ENCODE measurements around the gene SYVN1. TPM values are rescaled to one million over a fixed set of nuclear protein-coding genes. Genes with fewer than 3 reads are reported as not detected.
"Not testable (repeated sequence)": the region's sequence is repeated elsewhere in the genome, so short reads cannot be mapped to it uniquely, and the experiment has no call there.

The SYVN1 gene
- total RNA-seq, 4 donors from 2014 or later: 20.4 to 39.3 (median 26.9) TPM

GRCh38 chr11:65121447-65121864 is 12.9 kb downstream of the SYVN1 start:
- no peaks in the 10 kb centered on the region for H3K27me3 ChIP-seq
- H3K4me3 ChIP-seq: peak overlapping the region; percentile 68 to 90 (median 84)
- H3K9me3 ChIP-seq: no peaks in the 10 kb centered on the region
- DNase-seq: no peak
- H3K36me3 ChIP-seq: peaks cover 15 to 63% (median 36%) of the 10 kb centered on the region in 3 donors
- H3K4me1 ChIP-seq: peaks cover 15 to 69% (median 24%) of the 10 kb centered on the region in 3 donors
- H3K27ac ChIP-seq: peak overlapping the region; percentile 96 to 98 (median 97)
- 1 to 4% methylated on average over 18 to 19 of the region's 22 CpGs for WGBS, 2 donors
- no peak for TF ChIP-seq CTCF (IDR thresholded peaks at IDR 0.05)
- TF ChIP-seq POLR2A (IDR thresholded peaks at IDR 0.05): no peak
- intact Hi-C loops (cut with DNase I): loop anchor here (10.0 kb wide), 1 partner anchor 53 kb away; the partner anchor contains the start of gene SPDYC

DNA sequence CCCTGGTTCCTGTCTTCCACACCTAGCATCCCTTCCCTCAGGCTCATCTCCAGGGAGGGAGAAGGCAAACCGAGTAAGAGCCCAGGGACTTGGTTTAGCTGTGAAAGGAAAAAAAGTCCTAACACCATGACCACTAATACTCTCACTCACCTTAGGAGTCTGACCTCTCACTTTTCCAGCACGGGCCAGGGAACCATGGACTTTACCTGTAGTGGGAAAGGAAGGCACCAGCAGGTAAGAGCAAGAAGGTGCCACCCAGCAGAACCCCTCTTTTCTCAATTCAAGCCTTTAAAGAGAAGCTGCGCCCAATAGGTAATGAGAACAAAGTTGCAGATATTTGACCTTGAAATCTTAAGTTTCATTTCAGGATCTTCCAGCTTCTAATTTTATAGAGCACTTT is 13.5 kb downstream of the SYVN1 start:
- no peak for DNase-seq
- Histone ChIP-seq H3K36me3 (peaks cover 9 to 59% (median 29%) of the 10 kb centered on the region in 3 donors), H3K27ac (peak overlapping the region; percentile 96 to 98 (median 97)), H3K4me1 (peaks cover 21 to 75% (median 30%) of the 10 kb centered on the region in 3 donors), H3K4me3 (peak overlapping the region; percentile 68 to 90 (median 84)), H3K9me3 (no peaks in the 10 kb centered on the region), H3K27me3 (no peaks in the 10 kb centered on the region)
- no peak for TF ChIP-seq POLR2A (IDR thresholded peaks at IDR 0.05)
- no peak for TF ChIP-seq CTCF (IDR thresholded peaks at IDR 0.05)
- 69 to 77% methylated on average over 3 of the region's 3 CpGs for WGBS, 2 donors
- intact Hi-C loops (cut with DNase I): loop anchor here (10.0 kb wide), 1 partner anchor 54 kb away; the partner anchor contains the start of gene SPDYC

DNA sequence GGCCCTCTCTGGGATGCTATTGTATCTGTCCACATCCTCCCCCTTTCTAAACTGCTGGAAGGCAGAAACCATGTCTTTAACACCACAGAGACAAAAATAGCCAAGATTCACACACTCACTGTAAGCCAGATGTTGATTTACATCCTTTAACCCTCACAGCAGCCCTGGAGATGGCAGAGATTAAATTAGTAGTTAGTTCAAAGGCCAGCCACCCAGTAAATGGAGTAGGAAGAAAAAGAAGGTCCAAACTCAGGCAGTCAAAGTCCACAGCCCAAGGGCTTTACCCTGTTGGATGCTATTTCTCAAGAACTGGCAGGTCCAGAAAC is 14.7 kb downstream of the SYVN1 start:
- no peak for DNase-seq
- peak overlapping the region in 2 of 4 donors; percentile 98 for H3K27ac ChIP-seq
- peaks cover 5 to 58% (median 17%) of the 10 kb centered on the region in 3 donors for H3K36me3 ChIP-seq
- H3K27me3 ChIP-seq: no peaks in the 10 kb centered on the region
- H3K4me3 ChIP-seq: no peak overlapping the region
- H3K9me3 ChIP-seq: no peaks in the 10 kb centered on the region
- intact Hi-C loops (cut with DNase I): no loop called here
- peaks cover 24 to 78% (median 30%) of the 10 kb centered on the region in 3 donors for H3K4me1 ChIP-seq
- TF ChIP-seq POLR2A (IDR thresholded peaks at IDR 0.05) (no peak), CTCF (IDR thresholded peaks at IDR 0.05) (no peak)

GRCh38 chr11:65118891-65119669 is 15.2 kb downstream of the SYVN1 start:
- peak overlapping the region in 3 of 4 donors; percentile 90 to 98 (median 98) for H3K27ac ChIP-seq
- 85 to 87% methylated on average over 13 to 18 of the region's 18 CpGs for WGBS, 2 donors
- H3K4me3 ChIP-seq; intact Hi-C loops (cut with DNase I); H3K27me3 ChIP-seq; DNase-seq; H3K9me3 ChIP-seq: not testable (repeated sequence)
- H3K36me3 ChIP-seq: peaks cover 5 to 53% (median 14%) of the 10 kb centered on the region in 3 donors
- H3K4me1 ChIP-seq: peaks cover 24 to 75% (median 30%) of the 10 kb centered on the region in 3 donors

GRCh38 chr11:65118097-65118837 is 16.1 kb downstream of the SYVN1 start:
- no peaks in the 10 kb centered on the region for H3K27me3 ChIP-seq
- peaks cover 5 to 49% (median 14%) of the 10 kb centered on the region in 3 donors for H3K36me3 ChIP-seq
- intact Hi-C loops (cut with DNase I): no loop called here
- DNase-seq: no peak
- H3K27ac ChIP-seq: peak overlapping the region; percentile 16 to 98 (median 84)
- WGBS, 2 donors: 75 to 80% methylated on average over 17 to 18 of the region's 18 CpGs
- no peaks in the 10 kb centered on the region for H3K9me3 ChIP-seq
- H3K4me1 ChIP-seq: peaks cover 28 to 75% (median 31%) of the 10 kb centered on the region in 3 donors
- peak overlapping the region in 1 of 4 donors; percentile 74 for H3K4me3 ChIP-seq
- TF ChIP-seq POLR2A (IDR thresholded peaks at IDR 0.05) (no peak), CTCF (IDR thresholded peaks at IDR 0.05) (no peak)

Data from esophagus squamous epithelium (tissue), 5 donors.